RWPE2 (cell line): Measurements from ENCODE around the gene LMO7.
"Not testable (repeated sequence)": the region's sequence is repeated elsewhere in the genome, so short reads cannot be mapped to it uniquely, and the experiment has no call there.

ENCODE experiments used
- ATAC-seq: fragments of 200-7000 bp; cut with Tn5 transposase; 3 replicates; pipeline ENCODE4 v1.9.1; 2021; ENCODE audit warnings: low read depth
- DNase-seq: peaks from one replicate; pipeline ENCODE4 v3.0.0-alpha.2; 2020; ENCODE audit warnings: low spot score
- H3K27ac ChIP-seq: fragments of 450-650 bp; 2 replicates; pipeline ENCODE4 v1.5.1; 2017; ENCODE audit warnings: mild to moderate bottlenecking; ENCODE audit not compliant: poor library complexity, severe bottlenecking
- H3K27me3 ChIP-seq: fragments of 250-450 bp; sonication (Bioruptor Pico); 2 replicates; pipeline ENCODE4 v1.5.1; 2021; ENCODE audit warnings: mild to moderate bottlenecking, moderate library complexity; ENCODE audit not compliant: insufficient read depth, poor library complexity, severe bottlenecking
- H3K36me3 ChIP-seq: fragments of 250-450 bp; sonication (Bioruptor Pico); 2 replicates; pipeline ENCODE4 v1.5.1; 2020; ENCODE audit warnings: low read depth, mild to moderate bottlenecking, moderate library complexity
- H3K4me1 ChIP-seq: fragments of 250-450 bp; sonication (Bioruptor Pico); 2 replicates; pipeline ENCODE4 v1.5.1; 2021; ENCODE audit warnings: mild to moderate bottlenecking, moderate library complexity; ENCODE audit not compliant: insufficient read depth, poor library complexity, severe bottlenecking
- H3K4me3 ChIP-seq: fragments of 250-450 bp; sonication (Bioruptor Pico); 2 replicates; pipeline ENCODE4 v1.5.1; 2021; ENCODE audit warnings: mild to moderate bottlenecking, moderate library complexity; ENCODE audit not compliant: severe bottlenecking
- H3K9me3 ChIP-seq: fragments of 250-450 bp; sonication (Bioruptor Pico); 2 replicates; pipeline ENCODE4 v1.5.1; 2021; ENCODE audit warnings: mild to moderate bottlenecking, moderate library complexity; ENCODE audit not compliant: severe bottlenecking
- TF ChIP-seq, protein P1 (sequence below): fragments of 450-650 bp; IDR thresholded peaks from one replicate; pipeline ENCODE4 v1.5.1; 2017; ENCODE audit warnings: mild to moderate bottlenecking, moderate library complexity; ENCODE audit not compliant: poor library complexity, severe bottlenecking

The LMO7 gene

DNA sequence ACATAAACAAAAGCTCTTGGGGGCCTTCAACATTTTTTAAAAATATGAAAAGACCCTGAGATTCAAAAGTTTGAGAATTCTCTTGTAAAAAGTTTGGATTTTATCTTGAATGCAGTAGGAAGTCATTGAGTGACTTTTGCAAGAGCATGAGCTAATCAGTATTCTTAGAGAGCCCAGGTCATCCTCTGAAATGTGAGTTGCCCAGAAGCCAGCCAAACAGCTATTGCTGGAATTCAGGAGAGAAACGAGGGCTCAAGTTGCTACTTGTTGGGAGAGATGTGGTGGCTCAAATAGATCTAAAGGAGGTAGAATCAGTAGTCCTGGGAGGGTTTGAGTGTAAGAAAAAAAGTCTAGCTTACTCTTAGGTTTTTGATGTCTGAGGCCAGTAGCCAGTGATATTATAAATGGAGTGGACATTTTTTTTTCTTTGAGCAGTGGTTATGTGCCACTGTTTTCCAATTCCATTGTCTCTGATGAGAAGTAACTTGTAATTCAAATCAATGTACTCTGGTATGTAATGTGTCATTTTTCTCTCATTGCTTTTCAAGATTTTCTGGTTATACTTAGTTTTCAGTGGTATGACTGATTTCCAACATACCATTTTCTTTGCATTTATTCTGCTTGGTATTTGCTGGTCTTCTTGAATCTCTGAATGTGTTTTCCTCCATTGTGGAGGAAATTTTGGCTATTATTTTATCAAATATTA is 30.7 kb downstream of the LMO7 start:
- Histone ChIP-seq H3K27ac (peak overlapping the region; percentile 32), H3K27me3 (no peaks in the 10 kb centered on the region), H3K36me3 (no peaks in the 10 kb centered on the region), H3K9me3 (no peaks in the 10 kb centered on the region), H3K4me1 (peaks cover 3% of the 10 kb centered on the region), H3K4me3 (no peak overlapping the region)
- peak; percentile 90 for ATAC-seq
- no peak for DNase-seq
- TF ChIP-seq, protein P1, sequence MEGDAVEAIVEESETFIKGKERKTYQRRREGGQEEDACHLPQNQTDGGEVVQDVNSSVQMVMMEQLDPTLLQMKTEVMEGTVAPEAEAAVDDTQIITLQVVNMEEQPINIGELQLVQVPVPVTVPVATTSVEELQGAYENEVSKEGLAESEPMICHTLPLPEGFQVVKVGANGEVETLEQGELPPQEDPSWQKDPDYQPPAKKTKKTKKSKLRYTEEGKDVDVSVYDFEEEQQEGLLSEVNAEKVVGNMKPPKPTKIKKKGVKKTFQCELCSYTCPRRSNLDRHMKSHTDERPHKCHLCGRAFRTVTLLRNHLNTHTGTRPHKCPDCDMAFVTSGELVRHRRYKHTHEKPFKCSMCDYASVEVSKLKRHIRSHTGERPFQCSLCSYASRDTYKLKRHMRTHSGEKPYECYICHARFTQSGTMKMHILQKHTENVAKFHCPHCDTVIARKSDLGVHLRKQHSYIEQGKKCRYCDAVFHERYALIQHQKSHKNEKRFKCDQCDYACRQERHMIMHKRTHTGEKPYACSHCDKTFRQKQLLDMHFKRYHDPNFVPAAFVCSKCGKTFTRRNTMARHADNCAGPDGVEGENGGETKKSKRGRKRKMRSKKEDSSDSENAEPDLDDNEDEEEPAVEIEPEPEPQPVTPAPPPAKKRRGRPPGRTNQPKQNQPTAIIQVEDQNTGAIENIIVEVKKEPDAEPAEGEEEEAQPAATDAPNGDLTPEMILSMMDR, result no peak

DNA sequence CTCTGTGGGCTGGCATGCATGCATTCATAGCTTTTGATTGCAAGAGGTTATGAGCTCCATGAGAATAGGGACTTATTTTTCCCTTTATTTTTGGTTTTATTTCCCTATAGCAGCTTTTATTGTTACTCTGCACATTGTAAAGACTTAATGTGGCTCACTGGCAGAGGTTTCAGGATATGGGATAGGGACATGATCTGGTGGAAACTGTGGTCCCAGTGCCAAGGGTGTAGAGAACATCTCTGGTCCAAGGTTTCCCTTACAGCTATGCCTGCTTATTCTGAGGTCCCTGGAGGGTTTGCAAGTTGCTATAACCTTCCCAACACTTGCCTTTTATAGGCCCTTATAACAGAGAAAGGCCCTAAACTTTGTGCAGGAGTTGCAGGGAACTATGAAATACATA is 33.6 kb downstream of the LMO7 start:
- H3K4me3 ChIP-seq, result no peak overlapping the region
- no peaks in the 10 kb centered on the region for H3K27me3 ChIP-seq
- no peak overlapping the region for H3K27ac ChIP-seq
- TF ChIP-seq, protein P1, result no peak
- no peak for DNase-seq
- no peaks in the 10 kb centered on the region for H3K36me3 ChIP-seq
- H3K4me1 ChIP-seq, result peaks cover 3% of the 10 kb centered on the region
- H3K9me3 ChIP-seq, result no peaks in the 10 kb centered on the region
- ATAC-seq, result no peak

DNA sequence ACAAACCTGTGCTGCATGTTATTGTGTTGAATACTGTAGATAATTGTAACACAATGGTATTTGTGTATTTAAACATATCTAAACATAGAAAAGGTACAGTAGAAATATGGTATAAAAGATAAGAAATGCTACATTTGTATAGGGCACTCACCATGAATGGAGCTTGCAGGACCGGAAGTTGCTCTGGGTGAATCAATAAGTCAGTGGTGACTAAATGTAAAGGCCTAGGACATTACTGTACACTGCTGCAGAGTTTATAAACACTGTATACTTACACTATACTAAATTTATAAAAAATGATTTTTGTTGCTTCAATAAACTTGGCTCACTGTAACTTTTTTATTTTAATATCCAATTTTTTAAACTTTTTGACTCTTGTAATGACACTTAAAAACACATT is 34.4 kb downstream of the LMO7 start:
- H3K27me3 ChIP-seq, result no peaks in the 10 kb centered on the region
- ATAC-seq (peak; percentile 68; the same call in 2 of the 3 replicates), DNase-seq (no peak)
- no peak overlapping the region for H3K4me3 ChIP-seq
- TF ChIP-seq, protein P1, result no peak
- H3K27ac ChIP-seq, result no peak overlapping the region
- H3K4me1 ChIP-seq, result peaks cover 3% of the 10 kb centered on the region
- no peaks in the 10 kb centered on the region for H3K36me3 ChIP-seq
- no peaks in the 10 kb centered on the region for H3K9me3 ChIP-seq

DNA sequence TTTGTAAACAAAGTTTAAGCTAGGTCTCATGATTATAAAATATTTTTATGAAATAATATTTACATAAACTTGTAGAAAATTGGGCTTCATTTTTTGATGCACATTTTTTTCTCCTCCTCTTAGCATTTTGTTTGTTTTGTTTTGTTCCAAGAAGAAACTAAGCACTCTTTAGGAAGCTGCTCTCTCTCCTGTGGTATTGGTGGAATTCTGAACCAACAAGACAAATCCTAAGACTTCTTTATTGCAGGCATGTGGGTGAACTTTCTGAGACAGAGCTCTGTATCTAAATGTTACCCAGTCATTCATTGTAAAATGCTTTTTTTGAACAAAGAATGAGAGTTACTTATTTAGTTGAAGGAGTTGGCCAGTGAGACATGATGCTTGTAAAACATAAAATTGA is 39.3 kb downstream of the LMO7 start:
- TF ChIP-seq, protein P1, result no peak
- H3K27ac ChIP-seq, result no peak overlapping the region
- DNase-seq (no peak), ATAC-seq (no peak)
- no peaks in the 10 kb centered on the region for H3K9me3 ChIP-seq
- H3K4me3 ChIP-seq, result no peak overlapping the region
- H3K4me1 ChIP-seq, result no peaks in the 10 kb centered on the region
- H3K27me3 ChIP-seq, result no peaks in the 10 kb centered on the region
- H3K36me3 ChIP-seq, result no peaks in the 10 kb centered on the region

DNA sequence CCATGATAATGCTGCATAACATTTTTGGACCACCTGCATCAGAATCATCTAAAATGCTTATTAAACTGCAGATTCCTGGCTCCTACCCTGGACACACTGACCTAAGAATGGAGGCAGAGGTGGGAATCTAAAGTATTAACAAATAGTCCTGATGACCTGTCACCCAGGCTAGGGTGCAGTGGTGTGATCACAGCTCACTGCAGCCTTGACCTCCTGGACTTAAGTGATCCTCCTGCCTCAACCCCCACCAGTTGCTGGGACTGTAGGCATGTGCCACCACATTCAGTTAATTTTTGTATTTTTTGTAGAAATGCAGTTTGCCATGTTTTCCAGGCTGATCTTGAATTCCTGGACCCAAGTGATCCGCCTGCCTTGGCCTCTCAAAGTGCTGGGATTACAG is 43.3 kb downstream of the LMO7 start:
- Histone ChIP-seq H3K4me1 (no peaks in the 10 kb centered on the region), H3K27me3 (no peaks in the 10 kb centered on the region), H3K9me3 (no peaks in the 10 kb centered on the region), H3K27ac (no peak overlapping the region), H3K36me3 (no peaks in the 10 kb centered on the region), H3K4me3 (no peak overlapping the region)
- no peak for ATAC-seq
- TF ChIP-seq, protein P1, result no peak
- no peak for DNase-seq

DNA sequence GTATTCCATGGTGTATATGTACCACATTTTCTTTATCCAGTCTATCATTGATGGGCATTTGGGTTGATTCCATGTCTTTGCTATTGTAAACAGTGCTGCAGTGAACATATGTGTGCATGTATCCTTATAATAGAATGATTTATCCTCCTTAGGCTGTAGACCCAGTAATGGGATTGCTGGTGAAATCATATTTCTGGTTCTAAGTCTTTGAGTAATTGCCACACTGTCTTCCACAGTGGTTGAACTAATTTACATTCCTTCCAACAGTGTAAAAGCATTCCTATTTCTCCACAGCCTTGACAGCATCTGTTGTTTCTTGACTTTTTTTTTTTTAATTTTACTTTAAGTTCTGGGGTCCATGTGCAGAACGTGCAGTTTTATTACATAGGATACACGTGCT is 44.1 kb downstream of the LMO7 start:
- DNase-seq, ATAC-seq, H3K4me1 ChIP-seq, H3K9me3 ChIP-seq, H3K27me3 ChIP-seq, H3K27ac ChIP-seq, H3K4me3 ChIP-seq, H3K36me3 ChIP-seq: not testable (repeated sequence)
